Lung (tissue), 12 donors: Measurements from ENCODE around the gene UBE2V1. TPM values are rescaled to one million over a fixed set of nuclear protein-coding genes. Genes with fewer than 3 reads are reported as not detected.

Source experiments
- ATAC-seq: fragments of 200-7000 bp; cut with Tn5 transposase; one replicate; pipeline ENCODE4 v1.9.1; 2020; ENCODE audit warnings: moderate number of reproducible peaks; ENCODE audit not compliant: insufficient read depth, low FRiP score
- DNase-seq, 3 donors: peaks; one replicate each; pipeline ENCODE4 v3.0.0-alpha.2; 2013 to 2017
- H3K27ac ChIP-seq, 2 donors: one replicate each; pipeline ENCODE4 v1.5.1; 2013; ENCODE audit warnings: mild to moderate bottlenecking in 2 of 2, moderate library complexity in 2 of 2, control low read depth in 1 of 2, inconsistent platforms in 1 of 2, low read depth in 1 of 2, low read length in 1 of 2
- H3K27me3 ChIP-seq, 3 donors: one replicate each; pipeline ENCODE4 v1.5.1; 2013; ENCODE audit warnings: low read length in 2 of 3; ENCODE audit not compliant: control insufficient read depth in 3 of 3, insufficient read depth in 3 of 3
- H3K36me3 ChIP-seq, 4 donors: one replicate each; pipeline ENCODE4 v1.5.1; 2013; ENCODE audit warnings: low read length in 4 of 4, mild to moderate bottlenecking in 1 of 4, moderate library complexity in 1 of 4; ENCODE audit not compliant: control insufficient read depth in 4 of 4, insufficient read depth in 4 of 4
- H3K4me1 ChIP-seq, 5 donors: one replicate each; pipeline ENCODE4 v1.5.1; 2013; ENCODE audit warnings: low read length in 5 of 5, mild to moderate bottlenecking in 2 of 5, moderate library complexity in 1 of 5; ENCODE audit not compliant: control insufficient read depth in 5 of 5, insufficient read depth in 5 of 5
- H3K4me3 ChIP-seq: one replicate; pipeline ENCODE4 v1.5.1; 2013; ENCODE audit warnings: mild to moderate bottlenecking, control low read depth, moderate library complexity
- H3K9ac ChIP-seq, 2 donors: one replicate each; pipeline ENCODE4 v1.5.1; 2013; ENCODE audit warnings: low read length in 2 of 2, control low read depth in 1 of 2; ENCODE audit not compliant: insufficient read depth in 1 of 2
- H3K9me3 ChIP-seq, 4 donors: one replicate each; pipeline ENCODE4 v1.5.1; 2013; ENCODE audit warnings: low read length in 3 of 4, mild to moderate bottlenecking in 1 of 4, moderate library complexity in 1 of 4; ENCODE audit not compliant: control insufficient read depth in 4 of 4, insufficient read depth in 3 of 4
- CTCF ChIP-seq: IDR thresholded peaks from 2 replicates; pipeline ENCODE4 v1.5.1; 2012; ENCODE audit warnings: mild to moderate bottlenecking; ENCODE audit errors: control extremely low read depth, extremely low read depth
- WGBS, 2 donors: extraction: QIAGEN DNeasy Blood & Tissue Kit; methylation state at CpG; one replicate each; pipeline ENCODE4 v1.1.7; 2013; 5-methylcytosine and 5-hydroxymethylcytosine counted together
- polyA plus RNA-seq, 2 donors: library from polyadenylated mRNA; stranded (reverse); fragments of 200-250 nt; gene quantifications; one replicate each; pipeline ENCODE4 v1.2.1, GENCODE V29; 2013
- total RNA-seq, 2 donors: library from RNA; depleted of rRNA in 1 of 2; stranded (reverse); fragments of >200 nt in 1 of 2; gene quantifications; one replicate each; pipeline ENCODE4 v1.2.1, GENCODE V29; 2014 to 2021
- donor health status: control.
- donor health status: control.
- donor health status: Bipolar disorder and iron deficiency.
- donor health status: healthy.
- donor health status: DM: yes; HTN: yes; CAD: no.

The UBE2V1 gene
- total and polyA plus RNA-seq, 4 donors, result 56.4 to 103 (median 69.2) TPM

- DNase-seq (no peak), ATAC-seq (no peak)
- Histone ChIP-seq H3K4me1 (peaks cover 0 to 5% (median 0%) of the 10 kb centered on the region in 5 donors), H3K36me3 (peaks cover 5 to 63% (median 24%) of the 10 kb centered on the region in 4 donors), H3K9ac (no peak overlapping the region), H3K4me3 (no peak overlapping the region), H3K27ac (peak overlapping the region in 1 of 2 donors; percentile 2), H3K9me3 (no peaks in the 10 kb centered on the region), H3K27me3 (no peaks in the 10 kb centered on the region)
- TF ChIP-seq CTCF, result no peak
- 43 to 100% methylated on average over 1 of the region's 1 CpG for WGBS, 2 donors
Observed at GRCh38 chr20:50130356-50130723, 17.4 kb upstream of the UBE2V1 start.

GRCh38 chr20:50129662-50130355 is 16.9 kb upstream of the UBE2V1 start:
- H3K4me3 ChIP-seq, result no peak overlapping the region
- peaks cover 0 to 5% (median 0%) of the 10 kb centered on the region in 5 donors for H3K4me1 ChIP-seq
- WGBS, 2 donors, result 92 to 94% methylated on average over 13 of the region's 13 CpGs

GRCh38 chr20:50128520-50128905 is 15.6 kb upstream of the UBE2V1 start:
- Histone ChIP-seq H3K4me1 (peaks cover 0 to 4% (median 0%) of the 10 kb centered on the region in 5 donors), H3K9ac (no peak overlapping the region), H3K27ac (no peak overlapping the region), H3K4me3 (no peak overlapping the region), H3K27me3 (no peaks in the 10 kb centered on the region), H3K36me3 (peaks cover 5 to 67% (median 30%) of the 10 kb centered on the region in 4 donors), H3K9me3 (no peaks in the 10 kb centered on the region)
- no peak for ATAC-seq
- 91 to 97% methylated on average over 8 of the region's 8 CpGs for WGBS, 2 donors
- no peak for TF ChIP-seq CTCF
- no peak for DNase-seq

More at GRCh38 chr20:50129662-50130355, 16.9 kb upstream of the UBE2V1 start:
- Histone ChIP-seq H3K9me3 (no peaks in the 10 kb centered on the region), H3K36me3 (peaks cover 5 to 63% (median 27%) of the 10 kb centered on the region in 4 donors), H3K9ac (no peak overlapping the region), H3K27ac (peak overlapping the region in 1 of 2 donors; percentile 10), H3K27me3 (no peaks in the 10 kb centered on the region)
- DNase-seq (no peak), ATAC-seq (no peak)
- no peak for TF ChIP-seq CTCF
